ENCODE data around the gene PRSS16.
A peak's percentile ranks its signal among the peaks of the same experiment; 100 is the strongest.
"Not testable (repeated sequence)": the region's sequence is repeated elsewhere in the genome, so short reads cannot be mapped to it uniquely, and the experiment has no call there.

Gene PRSS16

GRCh38 chr6:27250277-27251111 lies 3.0 kb downstream of the PRSS16 start:
- no peak for DNase-seq

- DNase-seq, result peak; percentile 40
Measured at GRCh38 chr6:27251112-27251605, 3.7 kb downstream of the PRSS16 start.

- no peak for DNase-seq
Measured at GRCh38 chr6:27251606-27252251, 4.2 kb downstream of the PRSS16 start.

- DNase-seq, result no peak
Measured at GRCh38 chr6:27254566-27254965, 7.1 kb downstream of the PRSS16 start.

- DNase-seq, result no peak
Measured at GRCh38 chr6:27255866-27256265, 8.4 kb downstream of the PRSS16 start.

GRCh38 chr6:27260369-27260768 lies 12.9 kb downstream of the PRSS16 start:
- DNase-seq, result no peak

GRCh38 chr6:27260836-27261375 lies 13.4 kb downstream of the PRSS16 start:
- no peak for DNase-seq

- no peak for DNase-seq
Measured at GRCh38 chr6:27263886-27264285, 16.4 kb downstream of the PRSS16 start.

GRCh38 chr6:27267003-27267402 lies 19.5 kb downstream of the PRSS16 start:
- DNase-seq, result not testable (repeated sequence)

GRCh38 chr6:27267857-27268434 lies 20.4 kb downstream of the PRSS16 start:
- no peak for DNase-seq

GRCh38 chr6:27268803-27269202 lies 21.3 kb downstream of the PRSS16 start:
- no peak for DNase-seq

GRCh38 chr6:27273783-27274182 lies 26.3 kb downstream of the PRSS16 start:
- DNase-seq, result no peak

GRCh38 chr6:27275025-27275956 lies 27.8 kb downstream of the PRSS16 start:
- DNase-seq, result no peak

GRCh38 chr6:27279513-27280063 lies 32.1 kb downstream of the PRSS16 start:
- DNase-seq, result no peak

- DNase-seq, result no peak
Measured at GRCh38 chr6:27280064-27280539, 32.6 kb downstream of the PRSS16 start.

- DNase-seq, result no peak
Measured at GRCh38 chr6:27280540-27281000, 33.1 kb downstream of the PRSS16 start.

- no peak for DNase-seq
Measured at GRCh38 chr6:27281105-27281539, 33.6 kb downstream of the PRSS16 start.

GRCh38 chr6:27281569-27281968 lies 34.1 kb downstream of the PRSS16 start:
- DNase-seq, result no peak

GRCh38 chr6:27283279-27283678 lies 35.8 kb downstream of the PRSS16 start:
- DNase-seq, result no peak

- DNase-seq, result no peak
Measured at GRCh38 chr6:27286141-27286540, 38.6 kb downstream of the PRSS16 start.

GRCh38 chr6:27287751-27288135 lies 40.2 kb downstream of the PRSS16 start:
- DNase-seq, result no peak

Data from right hindlimb (tissue), 1 donor.